Upper lobe of right lung (tissue), 1 donor: ENCODE measurements around the gene RANBP10. TPM values are rescaled to one million over a fixed set of nuclear protein-coding genes. Genes with fewer than 3 reads are reported as not detected.

ENCODE experiments used
- ATAC-seq: fragments of 200-7000 bp; cut with Tn5 transposase; one replicate; pipeline ENCODE4 v1.9.1; 2020; ENCODE audit warnings: mild to moderate bottlenecking, moderate library complexity
- DNase-seq: peaks from one replicate; pipeline ENCODE4 v3.0.0-alpha.2; 2020
- H3K27ac ChIP-seq: fragments of 200-600 bp; one replicate; pipeline ENCODE4 v1.8.0; 2022
- H3K27me3 ChIP-seq: fragments of 200-600 bp; one replicate; pipeline ENCODE4 v1.8.0; 2022; ENCODE audit warnings: mild to moderate bottlenecking
- H3K36me3 ChIP-seq: fragments of 200-600 bp; one replicate; pipeline ENCODE4 v1.8.0; 2022
- H3K4me1 ChIP-seq: fragments of 200-600 bp; one replicate; pipeline ENCODE4 v1.8.0; 2022
- H3K4me3 ChIP-seq: fragments of 200-600 bp; one replicate; pipeline ENCODE4 v1.8.0; 2022; ENCODE audit warnings: mild to moderate bottlenecking
- H3K9me3 ChIP-seq: fragments of 200-600 bp; one replicate; pipeline ENCODE4 v1.8.0; 2022
- CTCF ChIP-seq: fragments of 200-600 bp; IDR thresholded peaks from one replicate; pipeline ENCODE4 v1.8.0; 2022; ENCODE audit warnings: antibody characterized with exemption
- intact Hi-C: fragments of 100-400 bp; cut with DNase I; formaldehyde crosslinking; loops from one replicate; pipeline ENCODE4 v1.11.0; 2022
- total RNA-seq: library from RNA; stranded (reverse); fragmentation: NEBNext Ultra II Directional; extraction: Animal tissue kit (Norgen Biotek cat#: 25700); gene quantifications from one replicate; pipeline ENCODE4 v1.2.1, GENCODE V29; 2021
- donor health status: DM: no; HTN: yes; CAD: no; lungs with severe emphysema.

RANBP10 gene
- total RNA-seq, 1 donor from 2014 or later = 19.2 TPM

GRCh38 chr16:67822511-67822910, 16.2 kb upstream of the RANBP10 start:
- no peak for TF ChIP-seq CTCF
- intact Hi-C loops = loop anchor here (10.0 kb wide), 1 partner anchor 102 kb away; no protein-coding TSS in a partner anchor
- DNase-seq (no peak), ATAC-seq (no peak)
- no peak overlapping the region for H3K27ac ChIP-seq
- H3K36me3 ChIP-seq = no peaks in the 10 kb centered on the region
- no peaks in the 10 kb centered on the region for H3K4me1 ChIP-seq
- H3K27me3 ChIP-seq = no peaks in the 10 kb centered on the region
- H3K9me3 ChIP-seq = no peaks in the 10 kb centered on the region
- no peak overlapping the region for H3K4me3 ChIP-seq

GRCh38 chr16:67820608-67821259, 14.4 kb upstream of the RANBP10 start:
- ATAC-seq (no peak), DNase-seq (no peak)
- H3K36me3 ChIP-seq = no peaks in the 10 kb centered on the region
- TF ChIP-seq CTCF = no peak
- H3K27me3 ChIP-seq = no peaks in the 10 kb centered on the region
- intact Hi-C loops = loop anchor here (10.0 kb wide), 1 partner anchor 104 kb away; no protein-coding TSS in a partner anchor
- no peak overlapping the region for H3K27ac ChIP-seq
- no peaks in the 10 kb centered on the region for H3K9me3 ChIP-seq
- H3K4me1 ChIP-seq = no peaks in the 10 kb centered on the region
- H3K4me3 ChIP-seq = no peak overlapping the region

GRCh38 chr16:67814567-67814966, 8.2 kb upstream of the RANBP10 start:
- Histone ChIP-seq H3K4me3 (no peak overlapping the region), H3K9me3 (no peaks in the 10 kb centered on the region), H3K4me1 (no peaks in the 10 kb centered on the region), H3K36me3 (no peaks in the 10 kb centered on the region), H3K27ac (no peak overlapping the region), H3K27me3 (no peaks in the 10 kb centered on the region)
- no peak for TF ChIP-seq CTCF
- intact Hi-C loops = no loop called here
- ATAC-seq (no peak), DNase-seq (no peak)

- no peak for TF ChIP-seq CTCF
- no peak for ATAC-seq
- intact Hi-C loops = no loop called here
Measured at GRCh38 chr16:67811899-67812298, 5.5 kb upstream of the RANBP10 start.

DNA sequence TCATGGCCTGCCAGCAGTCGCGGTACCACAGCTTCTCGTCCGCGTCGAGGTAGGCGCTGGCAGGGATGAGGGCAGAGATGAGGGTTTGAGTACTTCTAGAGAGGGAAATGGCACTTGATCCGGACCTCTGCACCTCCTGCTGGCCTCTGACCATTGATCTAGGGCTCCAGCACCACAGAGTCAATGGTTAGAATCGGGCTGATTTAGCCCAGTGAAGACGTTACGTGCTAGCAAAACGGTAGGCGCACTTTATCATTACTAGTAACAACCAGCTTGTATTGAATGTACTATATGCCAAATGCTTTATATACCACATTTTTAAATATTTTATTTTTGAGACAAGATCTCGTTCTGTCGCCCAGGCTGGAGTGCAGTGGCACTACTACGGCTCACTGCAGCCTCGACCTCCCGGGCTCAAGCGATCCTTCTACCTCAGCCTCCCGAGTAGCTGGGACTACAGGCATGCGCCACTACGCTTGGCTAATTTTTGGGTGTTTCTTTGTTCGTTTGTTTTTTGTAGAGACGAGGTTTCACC, 855 bp upstream of the RANBP10 start:
- TF ChIP-seq CTCF = no peak
- peaks cover 20% of the 10 kb centered on the region for H3K4me1 ChIP-seq
- no peaks in the 10 kb centered on the region for H3K9me3 ChIP-seq
- DNase-seq = no peak
- intact Hi-C loops = no loop called here
- H3K27me3 ChIP-seq = no peaks in the 10 kb centered on the region
- ATAC-seq = no peak
- H3K36me3 ChIP-seq = peaks cover under 1% of the 10 kb centered on the region
- peak overlapping the region; percentile 80 for H3K4me3 ChIP-seq
- H3K27ac ChIP-seq = peak overlapping the region; percentile 66

More at GRCh38 chr16:67811899-67812298, 5.5 kb upstream of the RANBP10 start:
- Histone ChIP-seq H3K27me3 (no peaks in the 10 kb centered on the region), H3K4me3 (no peak overlapping the region), H3K4me1 (no peaks in the 10 kb centered on the region), H3K36me3 (no peaks in the 10 kb centered on the region), H3K9me3 (no peaks in the 10 kb centered on the region), H3K27ac (no peak overlapping the region)
- DNase-seq = no peak
